Vagina (tissue), 2 donors: ENCODE data around the gene CCDC148.

ENCODE experiments used
- POLR2A ChIP-seq, 2 donors: fragments of 450-650 bp; IDR thresholded peaks; one replicate each; pipeline ENCODE4 v1.6.1; 2017; ENCODE audit warnings: antibody characterized with exemption in 2 of 2, mild to moderate bottlenecking in 2 of 2, moderate library complexity in 2 of 2
- POLR2AphosphoS5 ChIP-seq, 2 donors: sonication (generic); formaldehyde crosslinking; IDR thresholded peaks; one replicate each; pipeline ENCODE4 v1.9.0; 2017; ENCODE audit warnings: antibody characterized with exemption in 2 of 2, mild to moderate bottlenecking in 2 of 2, low read depth in 1 of 2; ENCODE audit not compliant: insufficient read depth in 1 of 2
- TF ChIP-seq, protein P1 (sequence below), 3 experiments: fragments of 450-650 bp in 2 of 3; fragments of 200-600 bp in 1 of 3; sonication (generic) in 1 of 3; IDR thresholded peaks; one replicate each; pipeline ENCODE4 v1.5.1; 2017 to 2019; ENCODE audit warnings: antibody characterized with exemption in 3 of 3, mild to moderate bottlenecking in 2 of 3, moderate library complexity in 2 of 3

DNA sequence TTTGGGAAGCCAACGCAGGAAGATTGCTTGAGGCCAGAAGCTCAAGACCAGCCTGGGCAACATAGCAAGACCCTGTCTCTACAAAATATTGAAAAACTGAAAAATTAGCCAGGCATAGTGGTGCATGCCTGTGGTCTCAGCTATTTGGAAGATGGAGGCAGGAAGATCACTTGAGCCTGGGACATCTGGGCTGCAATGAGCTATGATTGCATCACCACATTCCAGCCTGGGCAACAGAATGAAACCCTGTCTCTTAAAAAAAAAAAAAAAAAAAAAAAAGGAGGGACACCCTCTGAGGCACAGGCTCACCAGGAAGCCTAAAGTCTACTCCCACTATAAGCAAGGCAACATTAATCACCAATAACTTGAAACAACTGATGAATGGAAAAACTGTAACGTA is 151.1 kb downstream of the CCDC148 start:
- TF ChIP-seq, protein P1, sequence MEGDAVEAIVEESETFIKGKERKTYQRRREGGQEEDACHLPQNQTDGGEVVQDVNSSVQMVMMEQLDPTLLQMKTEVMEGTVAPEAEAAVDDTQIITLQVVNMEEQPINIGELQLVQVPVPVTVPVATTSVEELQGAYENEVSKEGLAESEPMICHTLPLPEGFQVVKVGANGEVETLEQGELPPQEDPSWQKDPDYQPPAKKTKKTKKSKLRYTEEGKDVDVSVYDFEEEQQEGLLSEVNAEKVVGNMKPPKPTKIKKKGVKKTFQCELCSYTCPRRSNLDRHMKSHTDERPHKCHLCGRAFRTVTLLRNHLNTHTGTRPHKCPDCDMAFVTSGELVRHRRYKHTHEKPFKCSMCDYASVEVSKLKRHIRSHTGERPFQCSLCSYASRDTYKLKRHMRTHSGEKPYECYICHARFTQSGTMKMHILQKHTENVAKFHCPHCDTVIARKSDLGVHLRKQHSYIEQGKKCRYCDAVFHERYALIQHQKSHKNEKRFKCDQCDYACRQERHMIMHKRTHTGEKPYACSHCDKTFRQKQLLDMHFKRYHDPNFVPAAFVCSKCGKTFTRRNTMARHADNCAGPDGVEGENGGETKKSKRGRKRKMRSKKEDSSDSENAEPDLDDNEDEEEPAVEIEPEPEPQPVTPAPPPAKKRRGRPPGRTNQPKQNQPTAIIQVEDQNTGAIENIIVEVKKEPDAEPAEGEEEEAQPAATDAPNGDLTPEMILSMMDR (IDR thresholded peaks at IDR 0.05), result no peak
- TF ChIP-seq POLR2A (IDR thresholded peaks at IDR 0.05) (no peak), POLR2AphosphoS5 (IDR thresholded peaks at IDR 0.05; ENCODE audit: insufficient read depth in 1 of 2, low read depth in 1 of 2) (no peak)
